ENCODE results near the gene COPS8. TPM values are rescaled to one million over a fixed set of nuclear protein-coding genes. Genes with fewer than 3 reads are reported as not detected.
A peak's percentile ranks its signal among the peaks of the same experiment; 100 is the strongest.

Gene COPS8
- total RNA-seq (100 to 1,000 TPM in 3 of 4 donors, 10 to 100 TPM in 1; 77.1 to 218 (median 146) TPM), polyA plus RNA-seq (100 to 1,000 TPM; 190 to 427 (median 312) TPM)
- long read RNA-seq, donor 1, full-length matches to known transcripts = 71 of 78 reads
- long read RNA-seq, donor 1, partial matches to known transcripts = 0 of 78 reads
- long read RNA-seq, donor 1, other reads (novel, unspliced or antisense) = 7 of 78 reads
- long read RNA-seq, donor 2, full-length matches to known transcripts = 173 of 212 reads
- long read RNA-seq, donor 2, partial matches to known transcripts = 5 of 212 reads
- long read RNA-seq, donor 2, other reads (novel, unspliced or antisense) = 34 of 212 reads

DNA sequence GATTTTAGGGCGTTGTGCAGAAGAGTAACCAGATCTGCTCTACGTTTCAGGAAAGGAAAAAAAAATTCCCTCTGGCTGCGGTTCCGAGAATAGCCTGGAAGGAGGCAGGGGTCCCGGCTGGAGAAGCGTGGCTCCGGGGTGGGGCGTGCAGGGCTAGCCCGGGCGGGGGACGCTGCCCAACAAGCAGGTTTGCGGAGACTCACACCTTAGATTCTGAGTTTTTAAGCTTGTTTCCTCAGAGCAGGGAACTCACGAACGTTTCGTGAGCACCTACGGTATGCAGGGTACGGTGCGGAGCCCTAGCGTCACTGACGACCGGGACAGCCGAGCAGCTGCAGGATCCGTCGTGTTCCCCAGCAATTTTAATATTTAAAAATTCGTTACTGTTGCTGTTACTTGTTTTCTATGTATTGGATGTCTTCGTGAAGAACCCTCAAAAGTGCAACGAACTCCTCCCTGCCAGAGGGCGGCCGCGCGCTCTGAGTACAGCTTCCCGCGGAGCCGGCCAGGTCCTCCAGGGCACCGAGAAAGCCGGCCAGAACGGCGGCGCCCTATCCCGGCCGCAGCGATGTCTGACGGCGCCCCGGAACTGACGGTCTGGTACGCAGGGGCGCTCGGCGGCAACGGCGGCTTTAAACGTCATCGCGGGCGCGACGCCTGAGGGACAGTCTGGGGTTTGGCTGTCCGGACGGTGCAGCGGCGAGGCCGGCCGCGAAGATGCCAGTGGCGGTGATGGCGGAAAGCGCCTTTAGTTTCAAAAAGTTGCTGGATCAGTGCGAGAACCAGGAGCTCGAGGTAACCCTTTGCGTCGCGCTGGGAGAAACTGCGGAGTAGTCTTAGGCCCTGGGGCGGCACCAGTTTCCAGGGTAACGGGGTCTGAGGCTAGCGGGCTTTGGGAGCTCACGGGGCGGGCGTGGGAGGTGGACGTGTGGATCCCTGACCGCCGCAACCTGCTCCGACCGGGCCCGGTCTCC, at the start of gene COPS8:
TSS of gene COPS8 (plus strand) at position 642 of the 974 bp plus-strand sequence. CDS start at position 718, 76 bp downstream.
- H3K4me3 ChIP-seq = peak within 1 kb of the TSS; percentile 89
- peak within 1 kb of the TSS; percentile 91 for H3K27ac ChIP-seq
- peaks cover 48% of the 10 kb centered on the region for H3K4me1 ChIP-seq
- DNase-seq (peak; percentile 97 to 99), ATAC-seq (peak; percentile 94 to 98 (median 96))
- TF ChIP-seq, protein P1, sequence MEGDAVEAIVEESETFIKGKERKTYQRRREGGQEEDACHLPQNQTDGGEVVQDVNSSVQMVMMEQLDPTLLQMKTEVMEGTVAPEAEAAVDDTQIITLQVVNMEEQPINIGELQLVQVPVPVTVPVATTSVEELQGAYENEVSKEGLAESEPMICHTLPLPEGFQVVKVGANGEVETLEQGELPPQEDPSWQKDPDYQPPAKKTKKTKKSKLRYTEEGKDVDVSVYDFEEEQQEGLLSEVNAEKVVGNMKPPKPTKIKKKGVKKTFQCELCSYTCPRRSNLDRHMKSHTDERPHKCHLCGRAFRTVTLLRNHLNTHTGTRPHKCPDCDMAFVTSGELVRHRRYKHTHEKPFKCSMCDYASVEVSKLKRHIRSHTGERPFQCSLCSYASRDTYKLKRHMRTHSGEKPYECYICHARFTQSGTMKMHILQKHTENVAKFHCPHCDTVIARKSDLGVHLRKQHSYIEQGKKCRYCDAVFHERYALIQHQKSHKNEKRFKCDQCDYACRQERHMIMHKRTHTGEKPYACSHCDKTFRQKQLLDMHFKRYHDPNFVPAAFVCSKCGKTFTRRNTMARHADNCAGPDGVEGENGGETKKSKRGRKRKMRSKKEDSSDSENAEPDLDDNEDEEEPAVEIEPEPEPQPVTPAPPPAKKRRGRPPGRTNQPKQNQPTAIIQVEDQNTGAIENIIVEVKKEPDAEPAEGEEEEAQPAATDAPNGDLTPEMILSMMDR (IDR thresholded peaks at IDR 0.05) = peak; percentile 31
- no peaks in the 10 kb centered on the region for H3K27me3 ChIP-seq (ENCODE audit: insufficient read depth in 3 of 3, low read length in 2 of 3)
- WGBS, 3 donors = 0 to 1% (median 1%) methylated on average over 85 to 86 of the region's 86 CpGs
- intact Hi-C loops (cut with DNase I) = no loop called here
- H3K36me3 ChIP-seq (ENCODE audit: insufficient read depth in 1 of 2, low read depth in 1 of 2) = peaks cover under 1 to 35% of the 10 kb centered on the region in 2 donors
- H3K9me3 ChIP-seq = no peaks in the 10 kb centered on the region

GRCh38 chr2:237039301-237040031, 46.2 kb upstream of the COPS8 start:
- intact Hi-C loops (cut with DNase I) = no loop called here
- DNase-seq (no peak), ATAC-seq (no peak)
- 93 to 97% (median 94%) methylated on average over 14 of the region's 14 CpGs for WGBS, 3 donors
- TF ChIP-seq, protein P1 (IDR thresholded peaks at IDR 0.05) = no peak
- Histone ChIP-seq H3K9me3 (no peaks in the 10 kb centered on the region), H3K4me1 (no peaks in the 10 kb centered on the region), H3K27ac (no peak overlapping the region), H3K27me3 (ENCODE audit: insufficient read depth in 3 of 3, low read length in 2 of 3) (no peaks in the 10 kb centered on the region), H3K36me3 (ENCODE audit: insufficient read depth in 1 of 2, low read depth in 1 of 2) (no peaks in the 10 kb centered on the region), H3K4me3 (no peak overlapping the region)

GRCh38 chr2:237041231-237041630, 44.5 kb upstream of the COPS8 start:
- ATAC-seq = no peak
- TF ChIP-seq, protein P1 (IDR thresholded peaks at IDR 0.05) = no peak
- intact Hi-C loops (cut with DNase I) = no loop called here

GRCh38 chr2:237042101-237042500, 43.6 kb upstream of the COPS8 start:
- Histone ChIP-seq H3K4me1 (no peaks in the 10 kb centered on the region), H3K27me3 (ENCODE audit: insufficient read depth in 3 of 3, low read length in 2 of 3) (no peaks in the 10 kb centered on the region), H3K27ac (no peak overlapping the region), H3K4me3 (no peak overlapping the region), H3K36me3 (ENCODE audit: insufficient read depth in 1 of 2, low read depth in 1 of 2) (no peaks in the 10 kb centered on the region), H3K9me3 (no peaks in the 10 kb centered on the region)
- intact Hi-C loops (cut with DNase I) = no loop called here
- ATAC-seq = no peak
- WGBS, 3 donors = 69 to 87% (median 84%) methylated on average over 1 of the region's 1 CpG
- no peak for DNase-seq
- TF ChIP-seq, protein P1 (IDR thresholded peaks at IDR 0.05) = no peak

More at GRCh38 chr2:237041231-237041630, 44.5 kb upstream of the COPS8 start:
- H3K36me3 ChIP-seq (ENCODE audit: insufficient read depth in 1 of 2, low read depth in 1 of 2) = no peaks in the 10 kb centered on the region
- no peak overlapping the region for H3K4me3 ChIP-seq
- no peaks in the 10 kb centered on the region for H3K4me1 ChIP-seq
- H3K27me3 ChIP-seq (ENCODE audit: insufficient read depth in 3 of 3, low read length in 2 of 3) = no peaks in the 10 kb centered on the region
- H3K27ac ChIP-seq = no peak overlapping the region
- no peaks in the 10 kb centered on the region for H3K9me3 ChIP-seq
- 32 to 38% (median 37%) methylated on average over 11 of the region's 11 CpGs for WGBS, 3 donors
- no peak for DNase-seq

All from psoas muscle (tissue), 8 donors.